Neural cell (in vitro differentiated cells): ENCODE data around the gene CRYGD.

Experiments
- EP300 ChIP-seq: fragments of 450-650 bp; conservative IDR thresholded peaks from 2 replicates; pipeline ENCODE4 v1.6.1; 2014; ENCODE audit warnings: antibody characterized with exemption, mild to moderate bottlenecking, moderate library complexity; ENCODE audit not compliant: poor library complexity, severe bottlenecking
- POLR2AphosphoS5 ChIP-seq: IDR thresholded peaks from 2 replicates; pipeline ENCODE4 v1.6.1; 2012
- REST ChIP-seq: IDR thresholded peaks from 2 replicates; pipeline ENCODE4 v1.6.1; 2012; ENCODE audit warnings: borderline replicate concordance
- TF ChIP-seq, protein P1 (sequence below): fragments of 450-650 bp; IDR thresholded peaks from 2 replicates; pipeline ENCODE4 v1.5.1; 2014; ENCODE audit warnings: antibody characterized with exemption, mild to moderate bottlenecking, moderate library complexity; ENCODE audit not compliant: poor library complexity, severe bottlenecking

DNA sequence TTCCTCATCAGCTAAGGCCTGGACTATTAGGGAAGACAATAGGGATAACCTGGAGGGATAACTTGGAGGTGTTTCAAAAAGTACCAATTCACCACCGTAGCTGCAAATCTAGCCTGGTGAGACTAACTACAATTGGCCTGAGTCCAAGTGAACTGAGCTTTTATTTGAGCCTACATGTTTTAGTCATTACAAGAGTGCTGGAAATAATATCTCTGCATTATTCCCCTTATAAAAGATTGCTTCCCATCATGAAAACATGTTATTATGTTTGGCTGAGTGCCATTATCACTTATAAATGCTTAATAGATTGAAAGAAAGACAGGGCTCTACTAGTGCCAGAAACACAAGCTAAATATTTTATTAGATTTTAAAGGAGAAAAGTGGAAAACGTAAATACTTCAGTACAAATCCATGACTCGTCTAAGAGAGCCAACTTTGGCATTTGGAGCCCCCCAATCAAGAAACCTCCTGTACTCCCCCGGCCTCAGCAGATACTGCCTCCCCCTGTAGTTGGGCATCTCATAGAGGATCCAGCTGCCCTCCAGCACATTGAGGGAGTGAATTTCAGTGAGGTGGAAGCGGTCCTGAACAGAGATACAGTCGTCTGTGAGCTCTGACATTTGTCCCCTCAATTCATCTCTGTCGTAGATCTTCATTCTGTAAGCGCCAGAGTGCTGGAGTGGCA, 18.1 kb upstream of the CRYGD start:
- TF ChIP-seq, protein P1, sequence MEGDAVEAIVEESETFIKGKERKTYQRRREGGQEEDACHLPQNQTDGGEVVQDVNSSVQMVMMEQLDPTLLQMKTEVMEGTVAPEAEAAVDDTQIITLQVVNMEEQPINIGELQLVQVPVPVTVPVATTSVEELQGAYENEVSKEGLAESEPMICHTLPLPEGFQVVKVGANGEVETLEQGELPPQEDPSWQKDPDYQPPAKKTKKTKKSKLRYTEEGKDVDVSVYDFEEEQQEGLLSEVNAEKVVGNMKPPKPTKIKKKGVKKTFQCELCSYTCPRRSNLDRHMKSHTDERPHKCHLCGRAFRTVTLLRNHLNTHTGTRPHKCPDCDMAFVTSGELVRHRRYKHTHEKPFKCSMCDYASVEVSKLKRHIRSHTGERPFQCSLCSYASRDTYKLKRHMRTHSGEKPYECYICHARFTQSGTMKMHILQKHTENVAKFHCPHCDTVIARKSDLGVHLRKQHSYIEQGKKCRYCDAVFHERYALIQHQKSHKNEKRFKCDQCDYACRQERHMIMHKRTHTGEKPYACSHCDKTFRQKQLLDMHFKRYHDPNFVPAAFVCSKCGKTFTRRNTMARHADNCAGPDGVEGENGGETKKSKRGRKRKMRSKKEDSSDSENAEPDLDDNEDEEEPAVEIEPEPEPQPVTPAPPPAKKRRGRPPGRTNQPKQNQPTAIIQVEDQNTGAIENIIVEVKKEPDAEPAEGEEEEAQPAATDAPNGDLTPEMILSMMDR, result no peak
- TF ChIP-seq POLR2AphosphoS5, result no peak
- TF ChIP-seq EP300, result no peak
- TF ChIP-seq REST, result no peak
